WTC11 (cell line): ENCODE data around the gene ARHGEF28. TPM values are rescaled to one million over a fixed set of nuclear protein-coding genes. Genes with fewer than 3 reads are reported as not detected.

Experiments used
- ATAC-seq: fragments of 200-7000 bp; cut with Tn5 transposase; 2 replicates; pipeline ENCODE4 v1.10.0; 2021; ENCODE audit warnings: mild to moderate bottlenecking, moderate library complexity
- CTCF ChIA-PET: fragments of 300-600 bp; sonication (Branson Sonifier 250); formaldehyde crosslinking; loops from one replicate; lab custom pipeline; 2021; ENCODE audit warnings: antibody characterized with exemption; lab: Charles Lee
- POLR2A ChIA-PET: fragments of 350-600 bp; sonication (Branson Sonifier 250); formaldehyde crosslinking; loops from one replicate; lab custom pipeline; 2021; ENCODE audit warnings: antibody characterized with exemption; lab: Charles Lee
- DNase-seq: peaks from one replicate; pipeline ENCODE4 v3.0.0; 2021; ENCODE audit warnings: low spot score
- H3K27ac Mint-ChIP-seq: 2 replicates; pipeline ENCODE4 v1.8.0; 2021; ENCODE audit warnings: mixed read lengths
- H3K27me3 Mint-ChIP-seq: 2 replicates; pipeline ENCODE4 v1.8.0; 2021; ENCODE audit warnings: low read depth, mild to moderate bottlenecking, moderate library complexity, mixed read lengths
- H3K36me3 Mint-ChIP-seq: 2 replicates; pipeline ENCODE4 v1.8.0; 2021; ENCODE audit warnings: mixed read lengths
- H3K4me1 Mint-ChIP-seq: 2 replicates; pipeline ENCODE4 v1.8.0; 2022; ENCODE audit warnings: mixed read lengths
- H3K4me3 Mint-ChIP-seq: 2 replicates; pipeline ENCODE4 v1.8.0; 2021; ENCODE audit warnings: mild to moderate bottlenecking, moderate library complexity, mixed read lengths
- H3K9me3 Mint-ChIP-seq: 2 replicates; pipeline ENCODE4 v1.8.0; 2021; ENCODE audit warnings: mixed read lengths
- ARID4B ChIP-seq: sonication (generic); formaldehyde crosslinking; IDR thresholded peaks from 2 replicates; pipeline ENCODE4 v1.8.0; 2023; ENCODE audit warnings: missing genetic modification reagents, mild to moderate bottlenecking, borderline replicate concordance
- E2F1 ChIP-seq: sonication (generic); formaldehyde crosslinking; IDR thresholded peaks from 2 replicates; pipeline ENCODE4 v1.8.0; 2022; ENCODE audit warnings: mild to moderate bottlenecking, missing genetic modification reagents
- EMX1 ChIP-seq: fragments of 250-450 bp; sonication (Bioruptor Pico); IDR thresholded peaks from 2 replicates; pipeline ENCODE4 v1.8.0; 2021; ENCODE audit warnings: mild to moderate bottlenecking
- ETV6 ChIP-seq: sonication (generic); formaldehyde crosslinking; IDR thresholded peaks from 2 replicates; pipeline ENCODE4 v1.8.1; 2022; ENCODE audit warnings: mild to moderate bottlenecking, missing genetic modification reagents
- FOXP4 ChIP-seq: sonication (generic); formaldehyde crosslinking; IDR thresholded peaks from 2 replicates; pipeline ENCODE4 v1.8.0; 2022; ENCODE audit warnings: mild to moderate bottlenecking, missing genetic modification reagents
- GABPB1 ChIP-seq: sonication (generic); formaldehyde crosslinking; IDR thresholded peaks from 2 replicates; pipeline ENCODE4 v1.8.1; 2023; ENCODE audit warnings: mild to moderate bottlenecking, missing genetic modification reagents
- HMGA2 ChIP-seq: fragments of 250-450 bp; sonication (Bioruptor Pico); IDR thresholded peaks from 2 replicates; pipeline ENCODE4 v1.4.0; 2021; ENCODE audit warnings: mild to moderate bottlenecking, moderate library complexity
- JUN ChIP-seq: sonication (generic); formaldehyde crosslinking; IDR thresholded peaks from 2 replicates; pipeline ENCODE4 v1.8.0; 2023; ENCODE audit warnings: mild to moderate bottlenecking, missing genetic modification reagents
- NR1H2 ChIP-seq: sonication (generic); formaldehyde crosslinking; IDR thresholded peaks from 2 replicates; pipeline ENCODE4 v1.9.0; 2021; ENCODE audit warnings: mild to moderate bottlenecking, moderate library complexity, missing genetic modification reagents
- OVOL2 ChIP-seq: fragments of 250-450 bp; sonication (Bioruptor Pico); IDR thresholded peaks from 2 replicates; pipeline ENCODE4 v1.9.0; 2021; ENCODE audit warnings: mild to moderate bottlenecking, borderline replicate concordance
- PREB ChIP-seq: sonication (generic); formaldehyde crosslinking; IDR thresholded peaks from 2 replicates; pipeline ENCODE4 v1.8.1; 2022; ENCODE audit warnings: mild to moderate bottlenecking, missing genetic modification reagents, moderate library complexity, borderline replicate concordance
- RELA ChIP-seq: sonication (generic); formaldehyde crosslinking; IDR thresholded peaks from 2 replicates; pipeline ENCODE4 v1.8.1; 2022; ENCODE audit warnings: missing genetic modification reagents, mild to moderate bottlenecking, borderline replicate concordance
- RORB ChIP-seq: fragments of 250-450 bp; sonication (Bioruptor Pico); IDR thresholded peaks from 2 replicates; pipeline ENCODE4 v1.9.0; 2021; ENCODE audit warnings: mild to moderate bottlenecking
- SMAD3 ChIP-seq: sonication (generic); formaldehyde crosslinking; IDR thresholded peaks from 2 replicates; pipeline ENCODE4 v1.8.0; 2022; ENCODE audit warnings: missing genetic modification reagents, mild to moderate bottlenecking, borderline replicate concordance
- TCF7 ChIP-seq: sonication (generic); formaldehyde crosslinking; IDR thresholded peaks from 2 replicates; pipeline ENCODE4 v1.8.0; 2022; ENCODE audit warnings: mild to moderate bottlenecking, low read depth, missing genetic modification reagents, moderate library complexity
- total RNA-seq: library from RNA; stranded (reverse); gene quantifications from 3 replicates; pipeline ENCODE4 v1.2.3, GENCODE V29; 2021
- TF ChIP-seq, protein P1 (sequence below): sonication (generic); formaldehyde crosslinking; IDR thresholded peaks from 2 replicates; pipeline ENCODE4 v1.8.0; 2022; ENCODE audit warnings: mild to moderate bottlenecking, missing genetic modification reagents
- TF ChIP-seq, protein P2 (sequence below): sonication (generic); formaldehyde crosslinking; IDR thresholded peaks from 2 replicates; pipeline ENCODE4 v1.8.0; 2023; ENCODE audit warnings: missing genetic modification reagents
- TF ChIP-seq, protein P3 (sequence below): fragments of 250-450 bp; sonication (Bioruptor Pico); IDR thresholded peaks from 2 replicates; pipeline ENCODE4 v1.9.0; 2021; ENCODE audit warnings: mild to moderate bottlenecking

The ARHGEF28 gene
- total RNA-seq, 1 experiment from 2014 or later: 0.96 TPM

- TF ChIP-seq FOXP4 (CRISPR knock-in tag) (no peak), PREB (CRISPR knock-in tag) (no peak)
- TF ChIP-seq, all 79 proteins: peak for 0
Measured at GRCh38 chr5:73950441-73950873, 324.5 kb downstream of the ARHGEF28 start (continued).

GRCh38 chr5:73950912-73951430 lies 325.0 kb downstream of the ARHGEF28 start:
- Mint-ChIP-seq H3K4me3 (no peak overlapping the region), H3K27me3 (no peaks in the 10 kb centered on the region), H3K27ac (no peak overlapping the region), H3K36me3 (no peaks in the 10 kb centered on the region), H3K9me3 (peaks cover 3% of the 10 kb centered on the region; the same call in 1 of the 2 replicates), H3K4me1 (peaks cover 5% of the 10 kb centered on the region; the same call in 1 of the 2 replicates)
- ChIA-PET POLR2A (no interaction called here), CTCF (no interaction called here)
- TF ChIP-seq E2F1 (CRISPR knock-in tag) (no peak), HMGA2 (no peak), ETV6 (CRISPR knock-in tag) (no peak), TCF7 (no peak)
- ATAC-seq (no peak), DNase-seq (no peak)

DNA sequence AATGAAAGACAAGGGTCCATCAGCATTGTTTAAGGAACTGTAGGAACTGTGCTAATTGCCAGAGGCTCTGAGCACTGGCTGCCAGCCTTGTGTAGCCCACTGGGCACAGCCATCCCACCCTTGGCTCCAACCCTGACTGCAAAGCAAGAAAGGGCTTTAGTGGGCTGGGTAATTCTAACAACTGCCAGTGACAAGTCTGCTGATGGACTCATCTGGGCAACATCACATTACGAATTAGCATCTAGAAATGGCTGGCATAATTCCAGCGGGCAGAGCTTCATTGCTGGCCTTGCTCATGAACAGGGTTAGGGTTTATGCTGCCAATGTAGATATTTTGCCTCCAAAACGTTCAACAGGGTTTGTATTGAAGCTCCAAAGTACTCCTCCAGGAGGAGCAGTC lies 326.9 kb downstream of the ARHGEF28 start:
- H3K4me1 Mint-ChIP-seq: peaks cover 5% of the 10 kb centered on the region; the same call in 1 of the 2 replicates
- no peaks in the 10 kb centered on the region for H3K36me3 Mint-ChIP-seq
- H3K9me3 Mint-ChIP-seq: peaks cover 3% of the 10 kb centered on the region; the same call in 1 of the 2 replicates
- ATAC-seq (no peak), DNase-seq (no peak)
- no peak overlapping the region for H3K27ac Mint-ChIP-seq
- TF ChIP-seq E2F1 (CRISPR knock-in tag) (no peak), EMX1 (CRISPR knock-in tag) (no peak)
- TF ChIP-seq, protein P1, sequence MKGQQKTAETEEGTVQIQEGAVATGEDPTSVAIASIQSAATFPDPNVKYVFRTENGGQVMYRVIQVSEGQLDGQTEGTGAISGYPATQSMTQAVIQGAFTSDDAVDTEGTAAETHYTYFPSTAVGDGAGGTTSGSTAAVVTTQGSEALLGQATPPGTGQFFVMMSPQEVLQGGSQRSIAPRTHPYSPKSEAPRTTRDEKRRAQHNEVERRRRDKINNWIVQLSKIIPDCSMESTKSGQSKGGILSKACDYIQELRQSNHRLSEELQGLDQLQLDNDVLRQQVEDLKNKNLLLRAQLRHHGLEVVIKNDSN (CRISPR knock-in tag): no peak
- TF ChIP-seq, protein P2, sequence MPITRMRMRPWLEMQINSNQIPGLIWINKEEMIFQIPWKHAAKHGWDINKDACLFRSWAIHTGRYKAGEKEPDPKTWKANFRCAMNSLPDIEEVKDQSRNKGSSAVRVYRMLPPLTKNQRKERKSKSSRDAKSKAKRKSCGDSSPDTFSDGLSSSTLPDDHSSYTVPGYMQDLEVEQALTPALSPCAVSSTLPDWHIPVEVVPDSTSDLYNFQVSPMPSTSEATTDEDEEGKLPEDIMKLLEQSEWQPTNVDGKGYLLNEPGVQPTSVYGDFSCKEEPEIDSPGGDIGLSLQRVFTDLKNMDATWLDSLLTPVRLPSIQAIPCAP (CRISPR knock-in tag): no peak
- ChIA-PET CTCF (interaction anchor here (1.5 kb wide), 1 partner anchor 696 kb away, joined by 4 read pairs; no protein-coding TSS in a partner anchor), POLR2A (no interaction called here)
- no peak overlapping the region for H3K4me3 Mint-ChIP-seq
- H3K27me3 Mint-ChIP-seq: no peaks in the 10 kb centered on the region

DNA sequence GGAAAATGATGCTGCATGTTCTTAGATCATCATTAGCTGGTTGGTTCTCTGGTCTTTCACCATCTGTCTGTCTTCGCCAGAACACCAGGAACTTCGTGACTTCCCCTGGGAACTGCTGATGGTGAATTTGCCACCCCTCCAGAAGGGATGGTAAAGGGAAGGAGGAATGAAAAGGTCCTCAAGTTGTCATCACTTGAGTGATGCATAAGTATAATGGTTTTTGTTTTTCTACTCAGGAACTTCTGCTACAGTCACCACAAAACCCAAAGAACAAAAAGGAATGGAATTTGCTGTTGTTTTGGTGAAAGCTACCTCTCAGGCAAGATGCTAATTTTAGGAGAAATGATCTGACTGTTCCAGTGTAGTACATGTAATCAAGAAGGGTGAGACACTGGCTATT lies 328.4 kb downstream of the ARHGEF28 start:
- Mint-ChIP-seq H3K9me3 (peaks cover 3% of the 10 kb centered on the region; the same call in 1 of the 2 replicates), H3K4me3 (no peak overlapping the region), H3K36me3 (no peaks in the 10 kb centered on the region), H3K27ac (no peak overlapping the region), H3K4me1 (peaks cover 5% of the 10 kb centered on the region; the same call in 1 of the 2 replicates), H3K27me3 (no peaks in the 10 kb centered on the region)
- DNase-seq (no peak), ATAC-seq (no peak)
- POLR2A ChIA-PET: interaction anchor here (0.6 kb wide), 1 partner anchor 159 kb away, joined by 3 read pairs; no protein-coding TSS in a partner anchor
- CTCF ChIA-PET: no interaction called here
- TF ChIP-seq OVOL2 (no peak), RELA (CRISPR knock-in tag) (no peak), JUN (CRISPR knock-in tag) (no peak), NR1H2 (CRISPR knock-in tag) (no peak), ARID4B (CRISPR knock-in tag) (no peak), GABPB1 (CRISPR knock-in tag) (no peak), SMAD3 (CRISPR knock-in tag) (no peak), RORB (CRISPR knock-in tag) (no peak)
- TF ChIP-seq, protein P3, sequence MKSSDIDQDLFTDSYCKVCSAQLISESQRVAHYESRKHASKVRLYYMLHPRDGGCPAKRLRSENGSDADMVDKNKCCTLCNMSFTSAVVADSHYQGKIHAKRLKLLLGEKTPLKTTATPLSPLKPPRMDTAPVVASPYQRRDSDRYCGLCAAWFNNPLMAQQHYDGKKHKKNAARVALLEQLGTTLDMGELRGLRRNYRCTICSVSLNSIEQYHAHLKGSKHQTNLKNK (CRISPR knock-in tag): no peak
